LHCN-M2 (cell line): ENCODE results near the gene FZD2. TPM values are rescaled to one million over a fixed set of nuclear protein-coding genes. Genes with fewer than 3 reads are reported as not detected.
"Not testable (repeated sequence)": the region's sequence is repeated elsewhere in the genome, so short reads cannot be mapped to it uniquely, and the experiment has no call there.

ENCODE experiments used
- DNase-seq: peaks from one replicate; pipeline ENCODE4 v3.0.0-alpha.2; 2012; ENCODE audit warnings: low read depth
- polyA plus RNA-seq: library from polyadenylated mRNA; unstranded; fragments of >200 nt; gene quantifications from one replicate; pipeline ENCODE4 v1.2.1, GENCODE V29; 2012; ENCODE audit warnings: missing spikeins
- total RNA-seq: library from RNA; depleted of rRNA; stranded (reverse); fragments of >200 nt; gene quantifications from 2 replicates; pipeline ENCODE4 v1.2.3, GENCODE V29; 2014; rRNA removed

FZD2 gene
- 12.5 and 21.2 TPM in 2 replicates for total RNA-seq
- 55.8 TPM for polyA plus RNA-seq

GRCh38 chr17:44556832-44557606, at the start of gene FZD2:
Gene FZD2 (plus strand): TSS chr17:44557484. CDS start chr17:44557689, 205 bp downstream.
- DNase-seq: peak; percentile 99

- DNase-seq: peak; percentile 26
Observed at GRCh38 chr17:44511241-44512134, 45.8 kb upstream of the FZD2 start.

GRCh38 chr17:44518032-44518431, 39.3 kb upstream of the FZD2 start:
- peak; percentile 77 for DNase-seq

- peak; percentile 65 for DNase-seq
Observed at GRCh38 chr17:44522883-44523671, 34.2 kb upstream of the FZD2 start.

- no peak for DNase-seq
Observed at GRCh38 chr17:44523672-44523972, 33.7 kb upstream of the FZD2 start.

- DNase-seq: no peak
Observed at GRCh38 chr17:44527102-44527501, 30.2 kb upstream of the FZD2 start.

GRCh38 chr17:44527954-44528353, 29.3 kb upstream of the FZD2 start:
- no peak for DNase-seq

- DNase-seq: no peak
Observed at GRCh38 chr17:44529864-44530263, 27.4 kb upstream of the FZD2 start.

- no peak for DNase-seq
Observed at GRCh38 chr17:44530896-44531418, 26.3 kb upstream of the FZD2 start.

GRCh38 chr17:44533533-44534246, 23.6 kb upstream of the FZD2 start:
- peak; percentile 83 for DNase-seq

GRCh38 chr17:44536090-44536953, 21.0 kb upstream of the FZD2 start:
- no peak for DNase-seq

- DNase-seq: not testable (repeated sequence)
Observed at GRCh38 chr17:44537922-44538321, 19.4 kb upstream of the FZD2 start.

GRCh38 chr17:44539673-44540072, 17.6 kb upstream of the FZD2 start:
- no peak for DNase-seq

- no peak for DNase-seq
Observed at GRCh38 chr17:44540246-44541084, 16.8 kb upstream of the FZD2 start.

GRCh38 chr17:44541884-44542581, 15.3 kb upstream of the FZD2 start:
- DNase-seq: no peak

- peak; percentile 98 for DNase-seq
Observed at GRCh38 chr17:44543213-44543904, 13.9 kb upstream of the FZD2 start.

- DNase-seq: no peak
Observed at GRCh38 chr17:44543905-44544523, 13.3 kb upstream of the FZD2 start.
